OCI-LY7 (cell line): Measurements from ENCODE around the gene C1orf167. TPM values are rescaled to one million over a fixed set of nuclear protein-coding genes. Genes with fewer than 3 reads are reported as not detected.

Source experiments
- BruUV-seq: library from RNA; stranded (reverse); fragments of 400-500 nt; replicated peaks from 2 replicates; lab custom pipeline; 2021; lab: Mats Ljungman, UMichigan
- CTCF ChIA-PET: fragments of 300-600 bp; sonication (Branson Sonifier 250); formaldehyde crosslinking; loops from one replicate; lab custom pipeline; 2022; ENCODE audit warnings: antibody characterized with exemption; ENCODE audit not compliant: unreplicated experiment; lab: Charles Lee
- POLR2A ChIA-PET: fragments of 300-600 bp; sonication (Branson Sonifier 250); formaldehyde crosslinking; loops from one replicate; lab custom pipeline; 2022; ENCODE audit warnings: antibody characterized with exemption; lab: Charles Lee
- DNase-seq: peaks from one replicate; pipeline ENCODE4 v3.0.0-alpha.2; 2015; ENCODE audit warnings: low spot score
- H2AFZ ChIP-seq: fragments of 200-600 bp; sonication (generic), shearing (Covaris generic); 2 replicates; pipeline ENCODE4 v1.6.1; 2014; ENCODE audit warnings: mild to moderate bottlenecking, antibody characterized with exemption, low read length, moderate library complexity
- H3K27ac ChIP-seq: fragments of 200-600 bp; sonication (generic); 2 replicates; pipeline ENCODE4 v1.5.1; 2014; ENCODE audit warnings: mixed run types, low read depth, mild to moderate bottlenecking, moderate library complexity, low read length, inconsistent platforms; ENCODE audit not compliant: poor library complexity, severe bottlenecking
- H3K36me3 ChIP-seq: fragments of 200-600 bp; sonication (generic); 2 replicates; pipeline ENCODE4 v1.6.1; 2014; ENCODE audit warnings: mild to moderate bottlenecking, antibody characterized with exemption, low read length, moderate library complexity, mixed read lengths; ENCODE audit not compliant: insufficient read depth
- H3K4me1 ChIP-seq: fragments of 200-600 bp; sonication (generic); 2 replicates; pipeline ENCODE4 v1.5.1; 2014; ENCODE audit warnings: mild to moderate bottlenecking, low read length; ENCODE audit not compliant: insufficient read depth, poor library complexity, severe bottlenecking
- H3K4me2 ChIP-seq: fragments of 200-600 bp; sonication (generic); 2 replicates; pipeline ENCODE4 v1.6.1; 2014; ENCODE audit warnings: mild to moderate bottlenecking, low read length
- H3K4me3 ChIP-seq: fragments of 200-600 bp; sonication (generic); 2 replicates; pipeline ENCODE4 v1.5.1; 2014; ENCODE audit warnings: mild to moderate bottlenecking, low read depth, low read length; ENCODE audit not compliant: poor library complexity, severe bottlenecking
- H3K79me2 ChIP-seq: fragments of 200-600 bp; sonication (generic); 2 replicates; pipeline ENCODE4 v1.6.1; 2016; ENCODE audit warnings: low read depth, mild to moderate bottlenecking, low read length, moderate library complexity, mixed read lengths; ENCODE audit not compliant: insufficient read depth
- H3K9me2 ChIP-seq: fragments of 200-600 bp; sonication (generic); 2 replicates; pipeline ENCODE4 v1.6.1; 2016; ENCODE audit warnings: mild to moderate bottlenecking, low read length, mixed read lengths; ENCODE audit not compliant: insufficient read depth
- H3K9me3 ChIP-seq: fragments of 200-600 bp; sonication (generic); 2 replicates; pipeline ENCODE4 v1.6.1; 2014; ENCODE audit warnings: mild to moderate bottlenecking, mixed run types, low read length, mixed read lengths
- H4K20me1 ChIP-seq: fragments of 200-600 bp; sonication (generic); 2 replicates; pipeline ENCODE4 v1.6.1; 2014; ENCODE audit warnings: mild to moderate bottlenecking, antibody characterized with exemption, low read length, moderate library complexity, mixed read lengths; ENCODE audit not compliant: insufficient read depth
- EZH2phosphoT487 ChIP-seq: fragments of 200-600 bp; sonication (generic); IDR thresholded peaks from 2 replicates; pipeline ENCODE4 v1.6.1; 2018; ENCODE audit warnings: low read depth, borderline replicate concordance, mild to moderate bottlenecking, mixed run types, antibody characterized with exemption, low read length, moderate library complexity, mixed read lengths
- intact Hi-C: fragments of 100-400 bp; cut with micrococcal nuclease; formaldehyde crosslinking; loops from one replicate; pipeline ENCODE4 v1.10.0; 2022; ENCODE audit not compliant: unreplicated experiment
- total RNA-seq, 2 experiments: library from RNA; depleted of rRNA in 1 of 2; stranded (reverse); fragments of >200 nt in 1 of 2; shearing (Covaris generic) in 1 of 2; gene quantifications; 2 replicates each; pipeline ENCODE4 v1.2.3, GENCODE V29; 2014 to 2022
- TF ChIP-seq, protein P1 (sequence below): fragments of 200-600 bp; sonication (generic); conservative IDR thresholded peaks from 2 replicates; pipeline ENCODE4 v1.5.1; 2014; ENCODE audit warnings: mild to moderate bottlenecking, antibody characterized with exemption, low read length, moderate library complexity, mixed read lengths

Gene C1orf167
- total RNA-seq, 2 experiments from 2014 or later, result 1.7 to 4.2 TPM

DNA sequence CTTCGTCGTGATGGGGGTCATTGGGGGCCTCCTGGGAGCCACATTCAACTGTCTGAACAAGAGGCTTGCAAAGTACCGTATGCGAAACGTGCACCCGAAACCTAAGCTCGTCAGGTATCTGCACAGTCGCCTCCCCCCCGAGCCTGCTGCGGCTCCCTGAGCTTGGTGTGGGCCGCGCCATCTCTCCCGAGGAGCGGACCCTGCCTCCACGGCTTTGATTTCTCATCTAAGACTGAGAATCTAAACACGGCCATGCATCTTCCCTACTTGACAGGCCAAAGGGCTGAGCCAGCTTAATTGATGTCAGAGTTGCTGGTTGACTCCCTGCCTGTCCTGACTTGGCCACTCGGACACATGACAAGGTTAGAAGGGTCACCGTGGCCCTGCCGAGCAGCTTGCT lies 66.5 kb downstream of the C1orf167 start:
- Histone ChIP-seq H3K4me2 (no peak overlapping the region), H4K20me1 (no peaks in the 10 kb centered on the region), H3K9me2 (no peaks in the 10 kb centered on the region), H3K4me3 (no peak overlapping the region), H3K9me3 (no peaks in the 10 kb centered on the region), H2AFZ (no peak overlapping the region), H3K79me2 (no peaks in the 10 kb centered on the region), H3K36me3 (peaks cover 90% of the 10 kb centered on the region), H3K27ac (no peak overlapping the region), H3K4me1 (no peaks in the 10 kb centered on the region)
- TF ChIP-seq, protein P1, sequence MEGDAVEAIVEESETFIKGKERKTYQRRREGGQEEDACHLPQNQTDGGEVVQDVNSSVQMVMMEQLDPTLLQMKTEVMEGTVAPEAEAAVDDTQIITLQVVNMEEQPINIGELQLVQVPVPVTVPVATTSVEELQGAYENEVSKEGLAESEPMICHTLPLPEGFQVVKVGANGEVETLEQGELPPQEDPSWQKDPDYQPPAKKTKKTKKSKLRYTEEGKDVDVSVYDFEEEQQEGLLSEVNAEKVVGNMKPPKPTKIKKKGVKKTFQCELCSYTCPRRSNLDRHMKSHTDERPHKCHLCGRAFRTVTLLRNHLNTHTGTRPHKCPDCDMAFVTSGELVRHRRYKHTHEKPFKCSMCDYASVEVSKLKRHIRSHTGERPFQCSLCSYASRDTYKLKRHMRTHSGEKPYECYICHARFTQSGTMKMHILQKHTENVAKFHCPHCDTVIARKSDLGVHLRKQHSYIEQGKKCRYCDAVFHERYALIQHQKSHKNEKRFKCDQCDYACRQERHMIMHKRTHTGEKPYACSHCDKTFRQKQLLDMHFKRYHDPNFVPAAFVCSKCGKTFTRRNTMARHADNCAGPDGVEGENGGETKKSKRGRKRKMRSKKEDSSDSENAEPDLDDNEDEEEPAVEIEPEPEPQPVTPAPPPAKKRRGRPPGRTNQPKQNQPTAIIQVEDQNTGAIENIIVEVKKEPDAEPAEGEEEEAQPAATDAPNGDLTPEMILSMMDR, result no peak
- TF ChIP-seq EZH2phosphoT487, result no peak
- intact Hi-C loops, result no loop called here
- ChIA-PET POLR2A (no interaction called here), CTCF (no interaction called here)
- DNase-seq, result no peak
- BruUV-seq, result no TSS peak

DNA sequence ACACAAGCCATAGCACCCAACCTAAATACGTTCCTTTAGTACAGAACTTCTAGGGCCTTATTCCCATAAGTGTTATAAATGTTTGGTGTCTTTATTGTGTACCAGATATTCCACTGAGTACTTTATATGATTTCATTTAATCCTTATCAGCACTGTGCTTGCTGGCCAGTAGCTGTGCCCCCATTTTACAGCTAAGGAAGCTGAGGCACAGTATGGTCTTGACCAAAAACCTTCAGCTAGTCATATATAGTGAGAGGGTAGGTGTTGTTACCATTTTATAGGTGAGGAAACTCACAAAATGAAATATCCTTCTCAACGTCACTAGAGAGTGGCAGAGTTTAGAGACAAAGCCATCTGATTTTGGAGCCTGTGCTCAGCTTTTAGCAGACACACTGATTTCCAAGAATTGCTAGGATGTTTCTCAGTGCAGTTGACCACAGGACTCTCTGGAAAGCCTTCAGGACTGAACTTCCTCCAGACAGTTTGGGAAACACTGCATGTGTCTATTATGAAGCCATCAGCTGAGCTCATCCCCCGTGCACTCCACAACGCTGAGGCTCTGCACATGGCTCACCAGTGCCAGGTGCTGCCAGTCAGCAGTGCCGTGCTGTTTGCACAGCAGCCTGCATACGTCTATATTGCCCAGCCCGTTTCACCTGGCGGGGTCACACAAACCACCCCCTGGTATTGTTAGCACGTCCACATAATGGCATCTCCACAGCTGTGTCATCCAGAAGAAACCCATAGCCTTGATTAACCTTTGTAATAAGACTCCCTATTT lies 70.1 kb downstream of the C1orf167 start:
- no peaks in the 10 kb centered on the region for H3K9me2 ChIP-seq
- intact Hi-C loops, result no loop called here
- no peaks in the 10 kb centered on the region for H4K20me1 ChIP-seq
- no peaks in the 10 kb centered on the region for H3K9me3 ChIP-seq
- POLR2A ChIA-PET, result no interaction called here
- CTCF ChIA-PET, result interaction anchor here (1.3 kb wide), 1 partner anchor 10 kb away, joined by 3 read pairs; no protein-coding TSS in a partner anchor
- no peak overlapping the region for H3K27ac ChIP-seq
- DNase-seq, result no peak
- TF ChIP-seq, protein P1, result no peak
- no peak for TF ChIP-seq EZH2phosphoT487
- peaks cover 96% of the 10 kb centered on the region for H3K36me3 ChIP-seq
- BruUV-seq, result no TSS peak
- no peak overlapping the region for H3K4me3 ChIP-seq
- no peaks in the 10 kb centered on the region for H3K4me1 ChIP-seq
- no peak overlapping the region for H3K4me2 ChIP-seq
- no peaks in the 10 kb centered on the region for H3K79me2 ChIP-seq
- no peak overlapping the region for H2AFZ ChIP-seq

DNA sequence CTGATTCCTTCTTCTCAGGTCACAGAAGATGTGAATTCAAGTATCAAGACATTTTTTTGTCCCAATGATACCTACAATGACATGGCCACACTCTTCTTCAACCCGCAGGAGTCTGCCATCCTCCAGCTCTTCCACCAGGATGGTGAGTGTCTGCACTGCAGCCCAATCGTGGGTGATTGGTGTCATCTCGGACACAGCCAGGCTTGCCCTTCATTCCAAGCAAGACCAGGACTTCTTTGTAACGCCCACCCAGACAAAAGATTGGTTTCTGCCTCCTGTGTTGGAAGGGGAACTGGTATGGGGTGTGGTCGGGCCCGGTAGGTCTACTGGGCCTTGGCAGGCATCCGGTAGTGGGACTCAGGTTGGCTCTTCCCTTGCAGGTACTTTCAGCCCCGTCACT lies 71.5 kb downstream of the C1orf167 start:
- Histone ChIP-seq H3K79me2 (no peaks in the 10 kb centered on the region), H3K4me2 (no peak overlapping the region), H2AFZ (no peak overlapping the region), H3K9me2 (no peaks in the 10 kb centered on the region), H3K9me3 (no peaks in the 10 kb centered on the region), H4K20me1 (no peaks in the 10 kb centered on the region), H3K27ac (no peak overlapping the region), H3K4me1 (no peaks in the 10 kb centered on the region), H3K36me3 (peaks cover 95% of the 10 kb centered on the region), H3K4me3 (no peak overlapping the region)
- BruUV-seq, result no TSS peak
- TF ChIP-seq, protein P1, result no peak
- no peak for TF ChIP-seq EZH2phosphoT487
- intact Hi-C loops, result no loop called here
- POLR2A ChIA-PET, result no interaction called here
- no peak for DNase-seq
- CTCF ChIA-PET, result no interaction called here
